Gastrocnemius medialis (tissue), 4 donors: Measurements from ENCODE around the gene GPRIN3. TPM values are rescaled to one million over a fixed set of nuclear protein-coding genes. Genes with fewer than 3 reads are reported as not detected.

Experiments used
- ATAC-seq, 2 donors: fragments of 150-250 bp; one replicate each; pipeline ENCODE4 v1.9.1; 2016
- DNase-seq, 2 donors: peaks; one replicate each; pipeline ENCODE4 v3.0.0-alpha.2; 2019
- H3K27ac ChIP-seq, 4 donors: fragments of 200-600 bp; sonication (generic); 1 replicate in 1 of 4; 2 replicates in 3 of 4; pipeline ENCODE4 v1.5.1; 2016 to 2018; ENCODE audit warnings: mild to moderate bottlenecking in 2 of 4, moderate library complexity in 1 of 4
- H3K27me3 ChIP-seq, 3 donors: fragments of 200-600 bp; sonication (generic) in 2 of 3; 1 replicate in 1 of 3; 2 replicates in 2 of 3; pipeline versions ENCODE4 v1.5.1 to v1.6.0; 2016 to 2019; ENCODE audit warnings: mild to moderate bottlenecking in 1 of 3, moderate library complexity in 1 of 3
- H3K36me3 ChIP-seq, 2 donors: fragments of 200-600 bp; sonication (generic) in 1 of 2; one replicate each; pipeline ENCODE4 v1.5.1; 2017 to 2018
- H3K4me1 ChIP-seq, 2 donors: fragments of 200-600 bp; sonication (generic) in 1 of 2; one replicate each; pipeline ENCODE4 v1.5.1; 2016 to 2017; ENCODE audit warnings: mild to moderate bottlenecking in 2 of 2
- H3K4me3 ChIP-seq, 4 donors: fragments of 200-600 bp; sonication (generic) in 3 of 4; 1 replicate in 1 of 4; 2 replicates in 3 of 4; pipeline ENCODE4 v1.5.1; 2016 to 2019; ENCODE audit warnings: mild to moderate bottlenecking in 2 of 4
- H3K9me3 ChIP-seq, 3 donors: fragments of 200-600 bp; sonication (generic) in 2 of 3; 1 replicate in 1 of 3; 2 replicates in 2 of 3; pipeline ENCODE4 v1.5.1; 2016 to 2019
- CTCF ChIP-seq, 5 experiments: fragments of 450-650 bp in 3 of 5; fragments of 200-600 bp in 2 of 5; sonication (generic) in 2 of 5; IDR thresholded peaks in 4 of 5; conservative IDR thresholded peaks in 1 of 5; 1 replicate in 4 of 5; 2 replicates in 1 of 5; pipeline ENCODE4 v1.5.1; 2016 to 2019; ENCODE audit warnings: antibody characterized with exemption in 5 of 5, mild to moderate bottlenecking in 3 of 5, moderate library complexity in 3 of 5
- POLR2A ChIP-seq, 2 donors: fragments of 450-650 bp; IDR thresholded peaks; one replicate each; pipeline ENCODE4 v1.6.1; 2017; ENCODE audit warnings: antibody characterized with exemption in 2 of 2, mild to moderate bottlenecking in 2 of 2, moderate library complexity in 2 of 2
- in situ Hi-C, 4 donors: fragments of 200-750 bp; cut with MboI; loops; one replicate each; pipeline versions ENCODE4 v1.15.0 to v1.8.0; 2017; ENCODE audit warnings: low sequenced_read_pairs in 4 of 4
- intact Hi-C: fragments of 100-400 bp; cut with DNase I; formaldehyde crosslinking; loops from one replicate; pipeline ENCODE4 v1.15.1; 2023; ENCODE audit warnings: low total_unique reads
- total RNA-seq, 4 donors: library from RNA; depleted of rRNA; stranded (reverse); fragments of >200 nt; gene quantifications; one replicate each; pipeline versions ENCODE4 v1.1.0 to v1.2.3, GENCODE V29; 2016

GPRIN3 gene
- total RNA-seq, 4 donors from 2014 or later, result 1.2 to 3.1 (median 1.8) TPM

DNA sequence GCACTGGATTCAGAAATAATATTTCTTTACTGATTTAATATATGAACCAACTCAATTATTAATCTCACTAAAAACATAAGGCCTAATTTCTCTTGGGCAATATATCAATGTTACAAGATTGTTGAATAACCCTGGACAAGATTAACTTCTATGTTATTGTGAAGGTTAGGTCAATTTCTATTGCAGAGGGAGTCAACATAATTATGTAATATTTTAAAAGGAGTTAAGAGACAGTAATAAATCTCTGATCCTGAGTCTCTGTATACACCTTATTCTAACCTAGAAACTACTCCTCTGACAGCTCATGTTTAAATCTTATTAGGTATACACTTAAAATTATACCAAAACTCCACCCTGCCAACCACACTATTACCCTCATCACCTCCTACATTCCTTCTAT, 15.1 kb upstream of the GPRIN3 start:
- DNase-seq (no peak), ATAC-seq (no peak)
- in situ Hi-C loops (no loop called here), intact Hi-C loops (no loop called here)
- H3K9me3 ChIP-seq, result no peaks in the 10 kb centered on the region
- no peaks in the 10 kb centered on the region for H3K27me3 ChIP-seq
- no peak overlapping the region for H3K4me3 ChIP-seq
- TF ChIP-seq CTCF (IDR thresholded peaks at IDR 0.05 in 4 of 5, conservative IDR thresholded peaks at IDR 0.05 in 1 of 5), result no peak
- TF ChIP-seq POLR2A (IDR thresholded peaks at IDR 0.05), result no peak
- H3K27ac ChIP-seq, result no peak overlapping the region
- H3K4me1 ChIP-seq, result no peaks in the 10 kb centered on the region
- H3K36me3 ChIP-seq, result no peaks in the 10 kb centered on the region

DNA sequence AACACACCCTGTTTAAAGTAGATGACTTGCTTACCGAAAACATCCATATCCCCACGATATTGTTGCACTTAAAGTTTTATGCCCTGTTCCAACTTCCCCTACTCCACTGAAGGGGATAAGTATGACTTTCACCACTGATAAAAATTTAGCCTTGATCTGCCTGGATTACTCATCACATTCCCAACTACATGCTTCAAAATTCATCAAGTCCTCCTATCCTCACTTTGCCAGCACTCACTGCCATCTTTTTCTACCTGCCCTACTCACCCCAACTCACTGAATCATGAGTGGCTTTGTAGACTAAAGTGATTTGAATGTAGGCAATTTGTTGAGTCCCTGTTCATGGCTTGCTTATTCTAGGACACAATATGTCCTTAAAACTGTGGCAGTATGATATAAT, 12.2 kb upstream of the GPRIN3 start:
- intact Hi-C loops (no loop called here), in situ Hi-C loops (no loop called here)
- no peak overlapping the region for H3K4me3 ChIP-seq
- no peak for TF ChIP-seq CTCF (IDR thresholded peaks at IDR 0.05 in 4 of 5, conservative IDR thresholded peaks at IDR 0.05 in 1 of 5)
- TF ChIP-seq POLR2A (IDR thresholded peaks at IDR 0.05), result no peak
- no peak overlapping the region for H3K27ac ChIP-seq
- H3K4me1 ChIP-seq, result no peaks in the 10 kb centered on the region
- H3K36me3 ChIP-seq, result no peaks in the 10 kb centered on the region
- ATAC-seq (no peak), DNase-seq (no peak)
- H3K27me3 ChIP-seq, result no peaks in the 10 kb centered on the region
- no peaks in the 10 kb centered on the region for H3K9me3 ChIP-seq

GRCh38 chr4:89316931-89317366, 9.3 kb upstream of the GPRIN3 start:
- no peaks in the 10 kb centered on the region for H3K4me1 ChIP-seq
- H3K27ac ChIP-seq, result no peak overlapping the region
- no peaks in the 10 kb centered on the region for H3K27me3 ChIP-seq
- no peaks in the 10 kb centered on the region for H3K36me3 ChIP-seq
- in situ Hi-C loops, result no loop called here
- TF ChIP-seq CTCF (IDR thresholded peaks at IDR 0.05 in 4 of 5, conservative IDR thresholded peaks at IDR 0.05 in 1 of 5) (no peak), POLR2A (IDR thresholded peaks at IDR 0.05) (no peak)
- DNase-seq (no peak), ATAC-seq (no peak)
- H3K9me3 ChIP-seq, result no peaks in the 10 kb centered on the region
- intact Hi-C loops, result no loop called here
- no peak overlapping the region for H3K4me3 ChIP-seq

DNA sequence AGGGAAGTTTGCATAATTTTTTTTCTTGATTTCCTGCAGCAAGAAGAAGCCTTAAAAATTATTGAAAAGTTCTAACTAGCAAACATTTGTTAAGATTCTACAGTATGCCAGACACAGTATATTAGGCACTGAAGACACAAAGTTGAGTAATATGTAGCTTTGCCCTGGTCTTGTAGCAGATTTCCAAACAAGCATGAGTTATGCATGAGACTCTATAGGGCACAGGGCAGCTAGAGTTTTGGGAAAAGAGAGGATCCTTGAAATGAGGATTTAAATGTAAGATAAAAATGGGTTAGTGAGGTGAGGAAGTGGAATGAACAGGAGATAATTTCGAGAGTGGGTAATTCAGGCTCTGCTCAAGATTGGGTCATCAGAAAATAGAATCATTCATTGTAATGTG, 8.6 kb upstream of the GPRIN3 start:
- intact Hi-C loops, result no loop called here
- no peaks in the 10 kb centered on the region for H3K9me3 ChIP-seq
- H3K4me1 ChIP-seq, result no peaks in the 10 kb centered on the region
- no peak for TF ChIP-seq POLR2A (IDR thresholded peaks at IDR 0.05)
- no peak for TF ChIP-seq CTCF (IDR thresholded peaks at IDR 0.05 in 4 of 5, conservative IDR thresholded peaks at IDR 0.05 in 1 of 5)
- no peak for ATAC-seq
- H3K27me3 ChIP-seq, result no peaks in the 10 kb centered on the region
- in situ Hi-C loops, result no loop called here
- no peak overlapping the region for H3K27ac ChIP-seq
- no peaks in the 10 kb centered on the region for H3K36me3 ChIP-seq
- H3K4me3 ChIP-seq, result no peak overlapping the region
- DNase-seq, result no peak

GRCh38 chr4:89314291-89314690, 6.7 kb upstream of the GPRIN3 start:
- DNase-seq (no peak), ATAC-seq (no peak)
- TF ChIP-seq POLR2A (IDR thresholded peaks at IDR 0.05) (no peak), CTCF (IDR thresholded peaks at IDR 0.05 in 4 of 5, conservative IDR thresholded peaks at IDR 0.05 in 1 of 5) (no peak)
- Histone ChIP-seq H3K4me1 (no peaks in the 10 kb centered on the region), H3K27ac (no peak overlapping the region), H3K27me3 (no peaks in the 10 kb centered on the region), H3K36me3 (no peaks in the 10 kb centered on the region), H3K9me3 (no peaks in the 10 kb centered on the region), H3K4me3 (no peak overlapping the region)
- intact Hi-C loops, result no loop called here
- in situ Hi-C loops, result no loop called here
